Panc1 (cell line): ENCODE results near the gene CDSN.

ENCODE experiments used
- CTCF ChIP-seq: fragments of 450-650 bp; IDR thresholded peaks from 2 replicates; pipeline ENCODE4 v1.5.1; 2017; ENCODE audit warnings: mild to moderate bottlenecking
- POLR2AphosphoS5 ChIP-seq: IDR thresholded peaks from 2 replicates; pipeline ENCODE4 v1.6.1; 2012; ENCODE audit warnings: mild to moderate bottlenecking, low read depth, low read length, moderate library complexity
- REST ChIP-seq, 2 experiments: IDR thresholded peaks; 2 replicates each; pipeline ENCODE4 v1.6.1; 2011 to 2012; ENCODE audit warnings: low read depth in 2 of 2, control low read depth in 1 of 2, low read length in 1 of 2, mild to moderate bottlenecking in 1 of 2, moderate library complexity in 1 of 2; ENCODE audit not compliant: insufficient read depth in 1 of 2
- SIN3A ChIP-seq: IDR thresholded peaks from 2 replicates; pipeline ENCODE4 v1.6.1; 2012; ENCODE audit warnings: low read depth, mild to moderate bottlenecking, low read length, moderate library complexity, borderline replicate concordance; ENCODE audit not compliant: insufficient read depth

GRCh38 chr6:31157513-31158139, 37.4 kb upstream of the CDSN start, which contains the start of gene CCHCR1:
- no peak for TF ChIP-seq CTCF
- no peak for TF ChIP-seq SIN3A
- TF ChIP-seq REST (IDR thresholded peaks at IDR 0.05; ENCODE audit: insufficient read depth in 1 of 2, low read depth in 2 of 2, low read length in 1 of 2) = no peak
- no peak for TF ChIP-seq POLR2AphosphoS5
